Inflammatory macrophage treated with lipopolysaccharide for 1 hour (primary cell): Measurements from ENCODE around the gene SRM.
"Not testable (repeated sequence)": the region's sequence is repeated elsewhere in the genome, so short reads cannot be mapped to it uniquely, and the experiment has no call there.

Source experiments
- DNase-seq, 2 donors: peaks; one replicate each; pipeline ENCODE4 v3.0.0-alpha.2; 2020 to 2022

The SRM gene

GRCh38 chr1:11044086-11044848 is 15.6 kb downstream of the SRM start:
- DNase-seq: no peak

GRCh38 chr1:11042995-11043874 is 16.6 kb downstream of the SRM start:
- no peak for DNase-seq

- no peak for DNase-seq
Observed at GRCh38 chr1:11042065-11042464, 17.8 kb downstream of the SRM start.

GRCh38 chr1:11041048-11041447 is 18.8 kb downstream of the SRM start:
- no peak for DNase-seq

GRCh38 chr1:11040105-11040429 is 19.8 kb downstream of the SRM start:
- DNase-seq: not testable (repeated sequence)

GRCh38 chr1:11039351-11040104 is 20.3 kb downstream of the SRM start:
- DNase-seq: no peak

- peak; percentile 61 to 94 for DNase-seq
Observed at GRCh38 chr1:11037740-11038182, 22.1 kb downstream of the SRM start.

- DNase-seq: not testable (repeated sequence)
Observed at GRCh38 chr1:11037019-11037739, 22.6 kb downstream of the SRM start.

GRCh38 chr1:11031624-11032262 is 28.1 kb downstream of the SRM start:
- DNase-seq: no peak

- no peak for DNase-seq
Observed at GRCh38 chr1:11030865-11031264, 29.0 kb downstream of the SRM start.

- no peak for DNase-seq
Observed at GRCh38 chr1:11028018-11028417, 31.8 kb downstream of the SRM start.

GRCh38 chr1:11027316-11027715 is 32.5 kb downstream of the SRM start:
- no peak for DNase-seq

GRCh38 chr1:11026903-11027302 is 32.9 kb downstream of the SRM start:
- no peak for DNase-seq

GRCh38 chr1:11026052-11026451 is 33.8 kb downstream of the SRM start:
- DNase-seq: no peak

- DNase-seq: no peak
Observed at GRCh38 chr1:11025618-11026017, 34.2 kb downstream of the SRM start.

- no peak for DNase-seq
Observed at GRCh38 chr1:11024874-11025203, 35.0 kb downstream of the SRM start.

GRCh38 chr1:11024154-11024873 is 35.5 kb downstream of the SRM start:
- DNase-seq: no peak

GRCh38 chr1:11023201-11023600 is 36.6 kb downstream of the SRM start:
- no peak for DNase-seq

GRCh38 chr1:11019971-11020370 is 39.8 kb downstream of the SRM start:
- no peak for DNase-seq

- DNase-seq: not testable (repeated sequence)
Observed at GRCh38 chr1:11019358-11019757, 40.5 kb downstream of the SRM start.

- no peak for DNase-seq
Observed at GRCh38 chr1:11013160-11013531, 46.7 kb downstream of the SRM start.
